Stimulated activated CD8-positive, alpha-beta memory T cell treated with anti-CD3 and anti-CD28 coated beads, Interleukin-7, amount 100 ng/mL, for 24 hours (primary cell): Measurements from ENCODE around the gene RMND5B.
"Not testable (repeated sequence)": the region's sequence is repeated elsewhere in the genome, so short reads cannot be mapped to it uniquely, and the experiment has no call there.

Experiments
- DNase-seq: peaks from one replicate; pipeline ENCODE4 v3.0.0-alpha.2; 2020; ENCODE audit warnings: low read depth

The RMND5B gene

DNA sequence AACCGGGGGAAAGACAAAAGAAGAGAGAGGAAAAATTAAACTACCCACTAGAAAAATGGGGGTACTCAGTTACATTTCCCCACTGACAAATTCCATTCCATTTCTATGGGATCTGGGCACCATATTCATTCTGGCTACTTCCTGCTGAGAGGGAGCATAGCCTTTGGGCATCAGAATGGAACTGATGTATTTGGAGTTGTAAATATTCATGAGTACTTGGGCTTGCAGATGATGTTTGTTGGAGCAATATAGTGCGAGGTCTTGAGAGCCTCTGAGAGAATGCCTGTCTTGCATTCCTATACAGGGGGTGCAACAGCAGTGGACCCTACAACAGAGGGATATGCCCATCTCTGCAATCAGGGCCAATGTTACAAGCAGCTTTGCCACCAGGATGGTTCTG is 39.6 kb downstream of the RMND5B start:
- no peak for DNase-seq

GRCh38 chr5:178174456-178174855 is 43.6 kb downstream of the RMND5B start:
- DNase-seq = no peak

- DNase-seq = no peak
Measured at GRCh38 chr5:178176791-178177190, 46.0 kb downstream of the RMND5B start.

GRCh38 chr5:178177569-178177968 is 46.8 kb downstream of the RMND5B start:
- no peak for DNase-seq

DNA sequence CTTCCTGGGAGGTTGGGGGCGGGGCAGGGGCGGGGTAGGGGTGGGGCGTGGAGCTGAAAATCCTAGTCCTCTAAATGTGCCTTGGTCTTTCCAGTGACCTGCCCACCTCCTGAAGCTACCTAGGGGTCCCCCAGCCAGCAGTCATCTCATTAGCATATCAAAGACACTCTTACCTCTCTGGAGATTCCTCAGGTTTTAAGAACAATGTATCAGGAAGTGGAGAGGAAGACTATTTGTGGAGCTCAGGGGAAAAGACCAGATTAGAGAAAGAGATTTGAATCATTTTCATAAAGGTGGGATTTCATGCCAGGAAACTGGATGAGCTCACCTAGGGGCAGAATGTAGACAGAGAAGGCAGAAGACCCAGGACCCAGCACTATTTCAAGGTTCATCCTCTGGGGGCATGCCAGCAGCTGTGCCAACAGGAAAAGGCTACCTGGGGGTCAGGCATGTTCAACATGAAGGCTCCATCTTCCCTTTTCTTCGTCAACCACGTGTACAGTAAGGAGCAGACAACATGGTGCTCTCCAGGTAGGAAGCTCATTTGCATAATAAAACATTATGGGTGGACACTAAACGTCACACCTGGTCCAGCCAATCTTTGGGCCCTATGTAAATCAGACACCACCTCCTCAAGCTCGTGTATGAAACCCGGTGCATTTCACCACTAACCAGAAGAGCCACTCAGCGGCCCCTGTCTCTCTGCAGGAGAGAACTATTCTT is 49.5 kb downstream of the RMND5B start:
- no peak for DNase-seq

- no peak for DNase-seq
Measured at GRCh38 chr5:178182158-178182876, 51.5 kb downstream of the RMND5B start.

DNA sequence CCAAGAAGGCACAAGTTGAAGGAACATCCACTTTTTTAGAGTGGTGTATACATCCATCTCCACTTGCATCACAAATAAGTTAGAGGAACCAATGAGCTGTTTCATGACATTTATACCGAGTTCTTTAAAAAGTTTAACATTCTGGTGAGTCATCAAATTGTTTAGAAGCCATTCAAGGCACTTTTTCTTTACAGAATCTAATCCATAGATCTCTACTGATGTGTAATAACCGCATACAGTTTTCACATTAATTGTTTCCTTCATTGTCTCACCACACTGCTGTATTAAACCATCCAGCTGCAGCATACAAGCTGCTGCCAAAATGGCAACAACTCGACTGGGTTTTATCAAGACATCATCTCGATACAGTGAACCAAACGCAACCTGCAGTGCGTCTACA is 55.6 kb downstream of the RMND5B start:
- no peak for DNase-seq

- DNase-seq = no peak
Measured at GRCh38 chr5:178187014-178187413, 56.2 kb downstream of the RMND5B start, which contains the start of gene GMCL2. Gene GMCL2 (minus strand): TSS chr5:178187371. CDS start chr5:178187299, 72 bp downstream.

GRCh38 chr5:178189433-178189832 is 58.6 kb downstream of the RMND5B start:
- no peak for DNase-seq

DNA sequence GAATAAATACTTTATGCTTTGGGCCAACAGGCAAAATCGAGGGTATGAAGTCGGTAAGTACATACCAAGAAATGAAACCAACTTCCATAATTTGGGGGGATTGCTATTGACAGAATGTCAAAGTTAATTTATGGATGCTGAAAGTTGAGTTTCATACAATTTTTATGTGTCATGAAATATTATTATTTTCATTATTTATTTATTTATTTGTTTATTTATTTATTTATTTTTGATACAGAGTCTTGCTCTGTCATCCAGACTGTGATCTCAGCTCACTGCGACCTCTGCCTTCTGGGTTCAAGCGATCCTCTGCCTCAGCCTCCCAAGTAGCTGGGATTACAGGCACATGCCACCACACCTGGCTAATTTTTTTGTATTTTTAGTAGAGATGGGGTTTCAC is 60.8 kb downstream of the RMND5B start:
- no peak for DNase-seq

DNA sequence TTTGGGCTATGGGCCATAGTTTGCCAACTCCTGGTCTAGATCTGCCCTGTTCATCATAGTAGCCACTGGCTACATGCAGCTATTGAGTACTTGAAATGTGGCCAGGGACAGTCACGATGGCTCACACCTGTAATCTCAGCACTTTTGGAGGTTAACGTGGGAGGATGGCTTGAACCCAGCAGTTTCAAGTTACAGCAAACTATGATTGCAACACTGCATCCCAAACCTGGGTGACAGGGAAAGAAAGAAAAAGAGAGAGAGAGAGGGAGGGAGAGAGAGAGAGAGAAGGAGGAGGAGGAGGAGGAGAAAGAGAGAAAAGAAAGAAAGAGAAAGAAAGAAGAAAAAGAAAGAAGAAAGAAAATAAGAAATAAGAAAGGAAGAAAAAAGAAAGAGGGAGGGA is 61.4 kb downstream of the RMND5B start:
- no peak for DNase-seq

- DNase-seq = no peak
Measured at GRCh38 chr5:178192787-178193186, 62.0 kb downstream of the RMND5B start.

DNA sequence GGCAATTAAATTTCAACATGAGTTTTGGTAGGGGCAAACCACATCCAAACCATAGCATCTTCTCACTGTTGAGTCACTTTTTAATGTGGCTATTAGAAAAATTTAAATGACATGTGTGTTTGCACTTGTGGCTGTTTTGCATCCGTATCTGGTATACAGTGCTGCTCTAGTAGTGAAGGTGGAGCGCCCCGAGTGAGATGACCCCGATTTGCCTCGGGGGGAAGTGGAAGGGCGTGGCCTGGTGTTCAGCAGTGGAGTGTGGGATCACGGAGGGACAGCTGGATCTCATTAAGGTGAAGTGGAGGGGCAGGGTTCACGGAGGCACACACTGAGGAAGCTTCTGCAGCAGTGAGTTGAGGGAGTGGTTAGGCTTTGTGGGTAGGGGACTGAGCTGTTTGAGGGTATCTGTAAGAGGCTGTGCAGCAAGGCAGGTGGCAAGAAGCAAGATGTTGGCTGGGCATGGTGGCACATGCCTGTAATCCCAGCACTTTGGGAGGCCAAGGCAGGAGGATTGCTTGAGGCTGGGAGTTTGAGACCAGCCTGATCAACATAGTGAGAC is 62.5 kb downstream of the RMND5B start:
- no peak for DNase-seq

DNA sequence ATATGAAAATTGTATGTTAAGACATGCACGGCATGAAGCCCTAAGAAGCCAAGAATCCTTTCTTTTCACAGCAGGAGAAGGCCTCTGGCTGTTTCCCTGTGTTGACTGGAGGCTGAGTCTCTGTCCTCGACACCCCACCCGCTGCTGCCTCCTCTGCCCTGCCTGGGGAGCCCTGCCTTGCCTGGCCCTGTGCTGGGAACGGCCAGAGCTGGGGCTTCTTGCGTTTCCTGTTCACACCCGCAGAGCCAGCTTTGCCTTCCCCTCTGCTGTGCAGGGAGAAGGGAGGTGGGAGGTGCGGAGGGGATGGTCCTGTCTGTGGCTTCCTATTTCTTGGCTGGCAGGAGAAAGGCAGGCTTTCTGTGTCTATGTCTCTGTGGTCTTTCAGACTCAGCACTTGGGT is 63.2 kb downstream of the RMND5B start:
- DNase-seq = no peak

DNA sequence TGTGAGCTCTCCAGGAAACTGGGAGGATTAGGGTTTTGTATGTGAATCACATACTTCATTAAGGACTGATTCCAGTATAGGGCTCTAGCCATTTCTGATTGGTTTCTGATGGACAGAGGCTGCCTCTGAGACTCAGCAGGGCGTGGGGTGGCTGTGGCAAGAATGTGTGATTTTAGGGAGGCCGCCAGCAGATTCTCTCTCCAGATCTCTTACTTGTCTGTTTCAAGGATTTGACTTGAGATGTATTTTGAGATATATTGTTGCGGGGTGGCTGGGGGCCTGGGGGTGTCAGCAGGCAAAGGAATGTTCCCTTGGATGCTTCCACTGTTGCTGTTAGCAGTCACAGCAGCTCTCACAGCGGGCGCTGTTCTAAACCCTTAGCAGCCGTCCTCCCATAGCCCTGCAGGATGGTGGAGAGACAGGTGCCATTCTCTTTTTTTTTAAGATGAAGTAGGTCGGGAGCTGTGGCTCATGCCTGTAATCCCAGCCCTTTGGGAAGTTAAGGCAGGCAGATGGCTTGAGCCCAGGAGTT is 65.5 kb downstream of the RMND5B start:
- no peak for DNase-seq

- no peak for DNase-seq
Measured at GRCh38 chr5:178196986-178197385, 66.2 kb downstream of the RMND5B start.

GRCh38 chr5:178198151-178198550 is 67.3 kb downstream of the RMND5B start:
- DNase-seq = not testable (repeated sequence)

GRCh38 chr5:178198706-178199105 is 67.9 kb downstream of the RMND5B start:
- no peak for DNase-seq

GRCh38 chr5:178199581-178200434 is 69.0 kb downstream of the RMND5B start:
- DNase-seq = no peak
